Stimulated activated naive CD4-positive, alpha-beta T cell (primary cell): Measurements from ENCODE around the gene GLT1D1.
"Not testable (repeated sequence)": the region's sequence is repeated elsewhere in the genome, so short reads cannot be mapped to it uniquely, and the experiment has no call there.

Source experiments
- DNase-seq, 6 experiments: peaks; one replicate each; lab custom pipeline; 2025; lab: John Stamatoyannopoulos, UW

The GLT1D1 gene

GRCh38 chr12:128820723-128821432, 32.4 kb upstream of the GLT1D1 start:
- DNase-seq: no peak

GRCh38 chr12:128823216-128823915, 29.9 kb upstream of the GLT1D1 start:
- peak in 3 of 6 experiments; percentile 12 to 62 (median 29) for DNase-seq

GRCh38 chr12:128823916-128824839, 29.1 kb upstream of the GLT1D1 start, which contains the start of gene SLC15A4:
TSS of gene SLC15A4 (minus strand) at chr12:128823958. CDS start at chr12:128823943, 15 bp downstream.
- DNase-seq: peak; percentile 61 to 83 (median 78)

GRCh38 chr12:128825835-128826234, 27.4 kb upstream of the GLT1D1 start:
- no peak for DNase-seq

- no peak for DNase-seq
These were observed 25.6 kb upstream of the GLT1D1 start for GRCh38 chr12:128827724-128828123.

GRCh38 chr12:128829861-128830504, 23.3 kb upstream of the GLT1D1 start:
- DNase-seq: no peak

- DNase-seq: no peak
These were observed 22.8 kb upstream of the GLT1D1 start for GRCh38 chr12:128830505-128830893.

- DNase-seq: no peak
These were observed 19.9 kb upstream of the GLT1D1 start for GRCh38 chr12:128833418-128833817.

- not testable (repeated sequence) for DNase-seq
These were observed 13.4 kb upstream of the GLT1D1 start for GRCh38 chr12:128839885-128840284.

GRCh38 chr12:128840862-128841468, 12.3 kb upstream of the GLT1D1 start:
- DNase-seq: no peak

- no peak for DNase-seq
These were observed 10.7 kb upstream of the GLT1D1 start for GRCh38 chr12:128842579-128842978.

GRCh38 chr12:128843538-128843937, 9.7 kb upstream of the GLT1D1 start:
- no peak for DNase-seq

GRCh38 chr12:128844031-128844635, 9.1 kb upstream of the GLT1D1 start:
- no peak for DNase-seq

- DNase-seq: not testable (repeated sequence)
These were observed 6.6 kb upstream of the GLT1D1 start for GRCh38 chr12:128846671-128847070.

- no peak for DNase-seq
These were observed 4.9 kb upstream of the GLT1D1 start for GRCh38 chr12:128848371-128848770.

- not testable (repeated sequence) for DNase-seq
These were observed 3.5 kb upstream of the GLT1D1 start for GRCh38 chr12:128849806-128850205.

GRCh38 chr12:128850400-128850799, 2.9 kb upstream of the GLT1D1 start:
- DNase-seq: no peak

GRCh38 chr12:128851429-128851828, 1.8 kb upstream of the GLT1D1 start:
- not testable (repeated sequence) for DNase-seq

- no peak for DNase-seq
These were observed 1.1 kb upstream of the GLT1D1 start for GRCh38 chr12:128852026-128852698.

- DNase-seq: no peak
These were observed 421 bp downstream of the GLT1D1 start for GRCh38 chr12:128853600-128854197.
